Ovary (tissue), 3 donors: ENCODE data around the gene FAM3D.

ENCODE experiments used
- CTCF ChIP-seq, 3 donors: fragments of 450-650 bp in 2 of 3; fragments of 200-600 bp in 1 of 3; IDR thresholded peaks; one replicate each; pipeline versions ENCODE4 v1.5.1 to v1.8.0; 2016 to 2022; ENCODE audit warnings: antibody characterized with exemption in 3 of 3, mild to moderate bottlenecking in 1 of 3
- EP300 ChIP-seq: sonication (generic); formaldehyde crosslinking; IDR thresholded peaks from one replicate; pipeline ENCODE4 v1.6.1; 2017; ENCODE audit warnings: antibody characterized with exemption
- donor health status: DM: no; HTN: no; CAD: no.

- TF ChIP-seq EP300 (no peak), CTCF (IDR thresholded peaks at IDR 0.05) (no peak)
Measured at GRCh38 chr3:58711871-58712270, 45.3 kb upstream of the FAM3D start.
